ENCODE measurements around the gene LRRC3. TPM values are rescaled to one million over a fixed set of nuclear protein-coding genes. Genes with fewer than 3 reads are reported as not detected.

The LRRC3 gene
- total and polyA plus RNA-seq, 2 of the 8 experiments (the other 6 are each of a cell fraction or from before 2014, with no cell fraction given): 3.1 to 5.4 TPM

DNA sequence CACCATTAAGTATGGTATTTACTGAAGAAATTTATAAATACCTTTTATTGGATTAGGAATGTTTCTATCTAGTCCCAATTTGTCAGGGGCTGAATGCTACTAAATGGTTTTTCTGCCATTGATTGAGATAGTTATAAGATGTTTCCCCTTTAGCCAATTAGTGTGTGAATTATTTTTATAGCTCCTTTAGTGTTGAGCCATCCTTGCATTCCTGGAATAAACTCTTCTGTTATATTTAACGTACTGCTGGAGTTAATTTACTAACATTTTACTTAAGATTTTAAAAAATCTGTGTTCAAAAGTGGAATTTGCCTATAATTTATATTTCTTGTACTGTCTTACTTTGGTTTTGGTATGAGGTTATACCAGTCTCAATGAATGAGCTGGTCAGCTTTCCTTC, 25.4 kb upstream of the LRRC3 start (continued):
- TF ChIP-seq SP4 (IDR thresholded peaks at IDR 0.05; ENCODE audit: low read length): no peak

Data from H1 (cell line).